Measurements from ENCODE around the gene EFNB3. TPM values are rescaled to one million over a fixed set of nuclear protein-coding genes. Genes with fewer than 3 reads are reported as not detected.

Gene EFNB3
- total RNA-seq, 1 experiment from 2014 or later: 5.1 TPM

DNA sequence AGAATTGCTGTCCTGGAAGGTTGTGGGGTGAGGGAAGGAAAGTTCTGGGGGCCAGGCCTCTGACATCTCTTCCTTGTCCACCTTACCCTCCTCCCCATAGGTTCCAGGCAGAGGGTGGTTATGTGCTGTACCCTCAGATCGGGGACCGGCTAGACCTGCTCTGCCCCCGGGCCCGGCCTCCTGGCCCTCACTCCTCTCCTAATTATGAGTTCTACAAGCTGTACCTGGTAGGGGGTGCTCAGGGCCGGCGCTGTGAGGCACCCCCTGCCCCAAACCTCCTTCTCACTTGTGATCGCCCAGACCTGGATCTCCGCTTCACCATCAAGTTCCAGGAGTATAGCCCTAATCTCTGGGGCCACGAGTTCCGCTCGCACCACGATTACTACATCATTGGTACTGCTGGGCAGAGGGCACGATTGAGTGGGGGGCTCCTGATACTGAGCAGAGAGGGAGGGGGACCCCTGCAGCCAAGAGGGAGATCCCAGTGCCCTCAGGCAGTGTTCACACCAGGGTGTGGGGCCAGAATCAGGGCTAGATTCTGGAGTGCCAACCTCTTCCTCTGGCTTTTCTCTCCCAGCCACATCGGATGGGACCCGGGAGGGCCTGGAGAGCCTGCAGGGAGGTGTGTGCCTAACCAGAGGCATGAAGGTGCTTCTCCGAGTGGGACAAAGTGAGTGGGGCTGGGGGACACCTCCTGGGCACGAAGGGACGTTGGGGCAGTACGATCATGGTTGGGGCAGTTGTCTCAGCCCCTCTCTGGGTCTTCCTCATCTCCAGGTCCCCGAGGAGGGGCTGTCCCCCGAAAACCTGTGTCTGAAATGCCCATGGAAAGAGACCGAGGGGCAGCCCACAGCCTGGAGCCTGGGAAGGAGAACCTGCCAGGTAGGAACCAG lies 3.1 kb downstream of the EFNB3 start:
- DNase-seq: no peak
- Histone ChIP-seq H3K9me3 (no peaks in the 10 kb centered on the region), H3K4me3 (ENCODE audit: low read depth, low read length) (no peak overlapping the region), H3K27me3 (replicated peaks; ENCODE audit: control insufficient read depth, insufficient read depth, low read length) (no peaks in the 10 kb centered on the region), H3K36me3 (ENCODE audit: control insufficient read depth, insufficient read depth, low read length) (no peaks in the 10 kb centered on the region), H3K4me1 (no peaks in the 10 kb centered on the region)
- H3K4me3 Mint-ChIP-seq (ENCODE audit: unreplicated experiment): no peak overlapping the region
- H3K9me3 Mint-ChIP-seq (ENCODE audit: unreplicated experiment): no peaks in the 10 kb centered on the region
- CTCF ChIA-PET: interaction anchor here (3.3 kb wide), 1 partner anchor 9 kb away, joined by 24 read pairs; the partner anchor contains the start of gene DNAH2
- BruUV-seq (replicated peaks): no TSS peak
- intact Hi-C loops (cut with micrococcal nuclease; ENCODE audit: unreplicated experiment): no loop called here
- no peak overlapping the region for H3K27ac Mint-ChIP-seq (ENCODE audit: unreplicated experiment)
- no peaks in the 10 kb centered on the region for H3K4me1 Mint-ChIP-seq (ENCODE audit: low read depth, unreplicated experiment)
- TF ChIP-seq, protein P1, sequence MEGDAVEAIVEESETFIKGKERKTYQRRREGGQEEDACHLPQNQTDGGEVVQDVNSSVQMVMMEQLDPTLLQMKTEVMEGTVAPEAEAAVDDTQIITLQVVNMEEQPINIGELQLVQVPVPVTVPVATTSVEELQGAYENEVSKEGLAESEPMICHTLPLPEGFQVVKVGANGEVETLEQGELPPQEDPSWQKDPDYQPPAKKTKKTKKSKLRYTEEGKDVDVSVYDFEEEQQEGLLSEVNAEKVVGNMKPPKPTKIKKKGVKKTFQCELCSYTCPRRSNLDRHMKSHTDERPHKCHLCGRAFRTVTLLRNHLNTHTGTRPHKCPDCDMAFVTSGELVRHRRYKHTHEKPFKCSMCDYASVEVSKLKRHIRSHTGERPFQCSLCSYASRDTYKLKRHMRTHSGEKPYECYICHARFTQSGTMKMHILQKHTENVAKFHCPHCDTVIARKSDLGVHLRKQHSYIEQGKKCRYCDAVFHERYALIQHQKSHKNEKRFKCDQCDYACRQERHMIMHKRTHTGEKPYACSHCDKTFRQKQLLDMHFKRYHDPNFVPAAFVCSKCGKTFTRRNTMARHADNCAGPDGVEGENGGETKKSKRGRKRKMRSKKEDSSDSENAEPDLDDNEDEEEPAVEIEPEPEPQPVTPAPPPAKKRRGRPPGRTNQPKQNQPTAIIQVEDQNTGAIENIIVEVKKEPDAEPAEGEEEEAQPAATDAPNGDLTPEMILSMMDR (IDR thresholded peaks at IDR 0.05; ENCODE audit: insufficient read depth in 1 of 2, low read depth in 1 of 2, low read length in 1 of 2, severe bottlenecking in 1 of 2, unreplicated experiment in 1 of 2): no peak
- H3K36me3 Mint-ChIP-seq (ENCODE audit: insufficient read depth, unreplicated experiment): peaks cover 5% of the 10 kb centered on the region
- no peaks in the 10 kb centered on the region for H3K27me3 Mint-ChIP-seq (ENCODE audit: insufficient read depth, unreplicated experiment)
- POLR2A ChIA-PET: no interaction called here

DNA sequence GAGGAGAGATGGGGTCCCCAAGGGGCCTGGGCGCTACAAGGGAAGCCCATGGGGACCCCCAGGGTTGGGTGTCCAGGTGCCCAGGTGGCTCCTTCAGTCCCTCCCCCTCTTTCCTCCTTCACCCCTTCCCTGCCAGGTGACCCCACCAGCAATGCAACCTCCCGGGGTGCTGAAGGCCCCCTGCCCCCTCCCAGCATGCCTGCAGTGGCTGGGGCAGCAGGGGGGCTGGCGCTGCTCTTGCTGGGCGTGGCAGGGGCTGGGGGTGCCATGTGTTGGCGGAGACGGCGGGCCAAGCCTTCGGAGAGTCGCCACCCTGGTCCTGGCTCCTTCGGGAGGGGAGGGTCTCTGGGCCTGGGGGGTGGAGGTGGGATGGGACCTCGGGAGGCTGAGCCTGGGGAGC lies 4.0 kb downstream of the EFNB3 start:
- Mint-ChIP-seq H3K27me3 (ENCODE audit: insufficient read depth, unreplicated experiment) (peaks cover 7% of the 10 kb centered on the region), H3K4me3 (ENCODE audit: unreplicated experiment) (no peak overlapping the region), H3K4me1 (ENCODE audit: low read depth, unreplicated experiment) (no peaks in the 10 kb centered on the region), H3K9me3 (ENCODE audit: unreplicated experiment) (no peaks in the 10 kb centered on the region), H3K36me3 (ENCODE audit: insufficient read depth, unreplicated experiment) (peaks cover 5% of the 10 kb centered on the region), H3K27ac (ENCODE audit: unreplicated experiment) (no peak overlapping the region)
- no peaks in the 10 kb centered on the region for H3K27me3 ChIP-seq (replicated peaks; ENCODE audit: control insufficient read depth, insufficient read depth, low read length)
- H3K4me3 ChIP-seq (ENCODE audit: low read depth, low read length): no peak overlapping the region
- ChIA-PET CTCF (no interaction called here), POLR2A (no interaction called here)
- intact Hi-C loops (cut with micrococcal nuclease; ENCODE audit: unreplicated experiment): no loop called here
- H3K36me3 ChIP-seq (ENCODE audit: control insufficient read depth, insufficient read depth, low read length): no peaks in the 10 kb centered on the region
- TF ChIP-seq, protein P1 (IDR thresholded peaks at IDR 0.05; ENCODE audit: insufficient read depth in 1 of 2, low read depth in 1 of 2, low read length in 1 of 2, severe bottlenecking in 1 of 2, unreplicated experiment in 1 of 2): no peak
- BruUV-seq (replicated peaks): no TSS peak
- H3K4me1 ChIP-seq: no peaks in the 10 kb centered on the region
- H3K9me3 ChIP-seq: no peaks in the 10 kb centered on the region
- no peak for DNase-seq

DNA sequence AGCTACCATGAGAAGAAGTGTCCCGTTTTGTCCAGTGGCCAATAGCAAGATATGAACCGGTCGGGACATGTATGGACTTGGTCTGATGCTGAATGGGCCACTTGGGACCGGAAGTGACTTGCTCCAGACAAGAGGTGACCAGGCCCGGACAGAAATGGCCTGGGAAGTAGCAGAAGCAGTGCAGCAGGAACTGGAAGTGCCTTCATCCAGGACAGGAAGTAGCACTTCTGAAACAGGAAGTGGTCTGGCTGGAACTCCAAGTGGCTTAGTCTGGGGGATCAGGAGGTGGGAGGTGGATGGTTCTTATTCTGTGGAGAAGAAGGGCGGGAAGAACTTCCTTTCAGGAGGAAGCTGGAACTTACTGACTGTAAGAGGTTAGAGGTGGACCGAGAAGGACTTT lies 5.3 kb downstream of the EFNB3 start:
- H3K36me3 ChIP-seq (ENCODE audit: control insufficient read depth, insufficient read depth, low read length): no peaks in the 10 kb centered on the region
- no peaks in the 10 kb centered on the region for H3K27me3 ChIP-seq (replicated peaks; ENCODE audit: control insufficient read depth, insufficient read depth, low read length)
- intact Hi-C loops (cut with micrococcal nuclease; ENCODE audit: unreplicated experiment): no loop called here
- H3K9me3 ChIP-seq: no peaks in the 10 kb centered on the region
- ChIA-PET CTCF (no interaction called here), POLR2A (no interaction called here)
- no peak overlapping the region for H3K4me3 ChIP-seq (ENCODE audit: low read depth, low read length)
- BruUV-seq (replicated peaks): no TSS peak
- Mint-ChIP-seq H3K4me3 (ENCODE audit: unreplicated experiment) (no peak overlapping the region), H3K27ac (ENCODE audit: unreplicated experiment) (no peak overlapping the region), H3K4me1 (ENCODE audit: low read depth, unreplicated experiment) (no peaks in the 10 kb centered on the region), H3K27me3 (ENCODE audit: insufficient read depth, unreplicated experiment) (peaks cover 7% of the 10 kb centered on the region), H3K36me3 (ENCODE audit: insufficient read depth, unreplicated experiment) (peaks cover 5% of the 10 kb centered on the region), H3K9me3 (ENCODE audit: unreplicated experiment) (no peaks in the 10 kb centered on the region)
- no peak for DNase-seq
- TF ChIP-seq, protein P1 (IDR thresholded peaks at IDR 0.05; ENCODE audit: insufficient read depth in 1 of 2, low read depth in 1 of 2, low read length in 1 of 2, severe bottlenecking in 1 of 2, unreplicated experiment in 1 of 2): no peak
- H3K4me1 ChIP-seq: no peaks in the 10 kb centered on the region
